Measurements from ENCODE around the gene C3orf52. TPM values are rescaled to one million over a fixed set of nuclear protein-coding genes. Genes with fewer than 3 reads are reported as not detected.

Gene C3orf52
- total RNA-seq, 1 donor from 2014 or later: 2.4 TPM

GRCh38 chr3:112121577-112122547 lies 35.7 kb downstream of the C3orf52 start:
- no peaks in the 10 kb centered on the region for H3K9me3 ChIP-seq (replicated peaks)
- TF ChIP-seq CTCF (IDR thresholded peaks at IDR 0.05; ENCODE audit: borderline replicate concordance): no peak
- no peaks in the 10 kb centered on the region for H3K27me3 ChIP-seq (ENCODE audit: low read depth)
- peaks cover 2% of the 10 kb centered on the region for H3K36me3 ChIP-seq
- no peak overlapping the region for H3K4me3 ChIP-seq
- intact Hi-C loops (cut with micrococcal nuclease): no loop called here
- no peak overlapping the region for H3K27ac ChIP-seq (replicated peaks)
- H3K4me1 ChIP-seq: peaks cover 17% of the 10 kb centered on the region
- no peak for DNase-seq

GRCh38 chr3:112122870-112123269 lies 36.7 kb downstream of the C3orf52 start:
- no peak for DNase-seq
- no peak overlapping the region for H3K27ac ChIP-seq (replicated peaks)
- H3K4me3 ChIP-seq: no peak overlapping the region
- H3K27me3 ChIP-seq (ENCODE audit: low read depth): no peaks in the 10 kb centered on the region
- intact Hi-C loops (cut with micrococcal nuclease): no loop called here
- peaks cover 19% of the 10 kb centered on the region for H3K4me1 ChIP-seq
- no peaks in the 10 kb centered on the region for H3K9me3 ChIP-seq (replicated peaks)
- TF ChIP-seq CTCF (IDR thresholded peaks at IDR 0.05; ENCODE audit: borderline replicate concordance): no peak
- H3K36me3 ChIP-seq: peaks cover 2% of the 10 kb centered on the region

- H3K27ac ChIP-seq (replicated peaks): no peak overlapping the region
- H3K4me3 ChIP-seq: no peak overlapping the region
- peaks cover 2% of the 10 kb centered on the region for H3K36me3 ChIP-seq
- no peaks in the 10 kb centered on the region for H3K9me3 ChIP-seq (replicated peaks)
- no peak for DNase-seq
- TF ChIP-seq CTCF (IDR thresholded peaks at IDR 0.05; ENCODE audit: borderline replicate concordance): no peak
- intact Hi-C loops (cut with micrococcal nuclease): no loop called here
- H3K4me1 ChIP-seq: peaks cover 22% of the 10 kb centered on the region
- no peaks in the 10 kb centered on the region for H3K27me3 ChIP-seq (ENCODE audit: low read depth)
These were observed 37.4 kb downstream of the C3orf52 start for GRCh38 chr3:112123548-112123947.

GRCh38 chr3:112124907-112125607 lies 38.9 kb downstream of the C3orf52 start:
- no peaks in the 10 kb centered on the region for H3K9me3 ChIP-seq (replicated peaks)
- H3K36me3 ChIP-seq: peaks cover 2% of the 10 kb centered on the region
- no peak for DNase-seq
- H3K27ac ChIP-seq (replicated peaks): no peak overlapping the region
- H3K4me1 ChIP-seq: peaks cover 22% of the 10 kb centered on the region
- no peak for TF ChIP-seq CTCF (IDR thresholded peaks at IDR 0.05; ENCODE audit: borderline replicate concordance)
- intact Hi-C loops (cut with micrococcal nuclease): no loop called here
- no peak overlapping the region for H3K4me3 ChIP-seq
- no peaks in the 10 kb centered on the region for H3K27me3 ChIP-seq (ENCODE audit: low read depth)

- H3K27me3 ChIP-seq (ENCODE audit: low read depth): no peaks in the 10 kb centered on the region
- no peaks in the 10 kb centered on the region for H3K36me3 ChIP-seq
- H3K9me3 ChIP-seq (replicated peaks): no peaks in the 10 kb centered on the region
- TF ChIP-seq CTCF (IDR thresholded peaks at IDR 0.05; ENCODE audit: borderline replicate concordance): no peak
- no peak for DNase-seq
- peaks cover 22% of the 10 kb centered on the region for H3K4me1 ChIP-seq
- intact Hi-C loops (cut with micrococcal nuclease): no loop called here
- H3K4me3 ChIP-seq: no peak overlapping the region
- no peak overlapping the region for H3K27ac ChIP-seq (replicated peaks)
These were observed 40.3 kb downstream of the C3orf52 start for GRCh38 chr3:112126511-112126911.
